Mesenchymal stem cell (in vitro differentiated cells and primary cell): ENCODE data around the gene OPCML.

Source experiments
- DNase-seq: peaks from one replicate; pipeline ENCODE4 v3.0.0-alpha.2; 2013
- H2AFZ ChIP-seq: one replicate; pipeline ENCODE4 v1.6.1; 2013; ENCODE audit warnings: low read depth, mild to moderate bottlenecking, control low read depth, inconsistent platforms, low read length, moderate library complexity
- H2AK5ac ChIP-seq: 2 replicates; pipeline ENCODE4 v1.6.1; 2013; ENCODE audit warnings: low read length, moderate library complexity, mild to moderate bottlenecking, inconsistent platforms; ENCODE audit not compliant: severe bottlenecking
- H2BK120ac ChIP-seq: one replicate; pipeline ENCODE4 v1.6.1; 2013; ENCODE audit warnings: low read depth, mild to moderate bottlenecking, inconsistent platforms, low read length, moderate library complexity
- H2BK12ac ChIP-seq, 2 experiments: one replicate each; pipeline ENCODE4 v1.6.1; 2013; ENCODE audit warnings: inconsistent platforms in 2 of 2, low read length in 2 of 2, mild to moderate bottlenecking in 2 of 2, moderate library complexity in 2 of 2, control low read depth in 1 of 2
- H2BK15ac ChIP-seq: one replicate; pipeline ENCODE4 v1.6.1; 2013; ENCODE audit warnings: mild to moderate bottlenecking, low read depth, inconsistent platforms; ENCODE audit not compliant: poor library complexity, severe bottlenecking
- H2BK5ac ChIP-seq: 2 replicates; pipeline ENCODE4 v1.6.1; 2013; ENCODE audit warnings: low read depth, mild to moderate bottlenecking, low read length, control low read depth, inconsistent platforms; ENCODE audit not compliant: poor library complexity, severe bottlenecking
- H3K14ac ChIP-seq, 2 experiments: one replicate each; pipeline ENCODE4 v1.6.1; 2013; ENCODE audit warnings: inconsistent platforms in 2 of 2, low read length in 2 of 2, control low read depth in 1 of 2, mild to moderate bottlenecking in 1 of 2, moderate library complexity in 1 of 2
- H3K18ac ChIP-seq, 2 experiments: one replicate each; pipeline ENCODE4 v1.6.1; 2013; ENCODE audit warnings: inconsistent platforms in 2 of 2, low read length in 2 of 2, control low read depth in 1 of 2, low read depth in 1 of 2, mild to moderate bottlenecking in 1 of 2
- H3K23ac ChIP-seq, 2 experiments: one replicate each; pipeline ENCODE4 v1.6.1; 2013; ENCODE audit warnings: inconsistent platforms in 2 of 2, low read length in 2 of 2, mild to moderate bottlenecking in 2 of 2, moderate library complexity in 2 of 2, control low read depth in 1 of 2
- H3K27ac ChIP-seq: 2 replicates; pipeline ENCODE4 v1.5.1; 2013; ENCODE audit warnings: mild to moderate bottlenecking, moderate library complexity, low read length, control low read depth, inconsistent platforms; ENCODE audit not compliant: poor library complexity, severe bottlenecking
- H3K27me3 ChIP-seq, 2 experiments: 2 replicates each; pipeline versions ENCODE4 v1.6.1 to v1.7.0; 2013; ENCODE audit warnings: low read length in 2 of 2, mild to moderate bottlenecking in 2 of 2, moderate library complexity in 2 of 2, control low read depth in 1 of 2, inconsistent platforms in 1 of 2; ENCODE audit not compliant: control insufficient read depth in 1 of 2, insufficient read depth in 1 of 2
- H3K36me3 ChIP-seq, 2 experiments: 2 replicates each; pipeline versions ENCODE4 v1.6.1 to v1.7.0; 2013; ENCODE audit warnings: low read length in 2 of 2, control low read depth in 1 of 2, inconsistent platforms in 1 of 2, low read depth in 1 of 2, mild to moderate bottlenecking in 1 of 2; ENCODE audit not compliant: insufficient read depth in 2 of 2, control insufficient read depth in 1 of 2
- H3K4ac ChIP-seq, 2 experiments: one replicate each; pipeline ENCODE4 v1.6.1; 2013; ENCODE audit warnings: inconsistent platforms in 2 of 2, low read length in 2 of 2, mild to moderate bottlenecking in 2 of 2, moderate library complexity in 2 of 2, control low read depth in 1 of 2, low read depth in 1 of 2
- H3K4me1 ChIP-seq: 2 replicates; pipeline ENCODE4 v1.6.1; 2013; ENCODE audit warnings: low read depth, low read length, control low read depth; ENCODE audit not compliant: control insufficient read depth, insufficient read depth
- H3K4me2 ChIP-seq: 2 replicates; pipeline ENCODE4 v1.6.1; 2013; ENCODE audit warnings: low read length, mild to moderate bottlenecking, inconsistent platforms; ENCODE audit not compliant: poor library complexity, severe bottlenecking
- H3K4me3 ChIP-seq, 2 experiments: 2 replicates each; pipeline versions ENCODE4 v1.5.1 to v1.7.0; 2013; ENCODE audit warnings: low read length in 2 of 2, mild to moderate bottlenecking in 2 of 2, control low read depth in 1 of 2, low read depth in 1 of 2; ENCODE audit not compliant: insufficient read depth in 1 of 2
- H3K79me1 ChIP-seq: replicated peaks from 2 replicates; pipeline ENCODE4 v1.6.1; 2013; ENCODE audit warnings: mild to moderate bottlenecking, control low read depth, low read length, inconsistent platforms; ENCODE audit not compliant: poor library complexity, severe bottlenecking
- H3K9ac ChIP-seq: 2 replicates; pipeline ENCODE4 v1.7.0; 2013; ENCODE audit warnings: mild to moderate bottlenecking, low read length, moderate library complexity
- H3K9me3 ChIP-seq: 2 replicates; pipeline ENCODE4 v1.7.0; 2013; ENCODE audit warnings: mild to moderate bottlenecking, low read length; ENCODE audit not compliant: control insufficient read depth
- H4K8ac ChIP-seq: one replicate; pipeline ENCODE4 v1.6.1; 2013; ENCODE audit warnings: inconsistent platforms, mild to moderate bottlenecking, low read length, moderate library complexity
- H4K91ac ChIP-seq: one replicate; pipeline ENCODE4 v1.6.1; 2013; ENCODE audit warnings: mild to moderate bottlenecking, low read length, inconsistent platforms
- WGBS: methylation state at CpG from one replicate; pipeline ENCODE4 v1.1.7; 2013; ENCODE audit warnings: mixed read lengths; 5-methylcytosine and 5-hydroxymethylcytosine counted together

Gene OPCML

DNA sequence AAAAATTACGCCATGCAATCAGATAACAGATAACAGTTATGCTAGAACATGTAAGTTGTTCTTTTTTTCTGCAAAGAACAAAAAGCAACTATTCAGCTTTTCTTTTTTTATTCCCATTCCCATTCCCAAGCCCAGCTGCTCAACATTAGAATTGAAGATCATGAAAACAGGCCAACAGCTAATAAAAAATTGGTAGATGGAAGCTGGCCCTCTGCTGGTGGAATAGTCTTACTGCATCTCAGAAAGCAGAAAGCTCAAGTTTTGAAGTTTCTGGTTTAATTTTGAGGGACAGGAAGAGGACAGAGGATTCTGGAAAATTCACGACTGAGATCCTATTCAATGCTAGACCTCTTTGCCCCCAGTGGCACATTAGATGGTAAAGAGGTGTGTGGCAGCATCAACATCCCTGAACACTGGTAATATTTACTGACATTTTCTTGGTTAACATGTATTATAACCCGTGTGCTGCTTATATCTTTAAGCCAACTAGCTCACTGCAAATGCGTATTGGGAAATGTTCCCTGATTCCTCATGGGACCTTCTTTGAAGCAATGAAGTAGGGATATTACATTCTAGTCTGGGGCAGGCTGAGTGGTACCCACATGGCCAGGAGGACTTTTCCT, 591.2 kb downstream of the OPCML start:
- H3K27ac ChIP-seq: no peak overlapping the region
- no peak overlapping the region for H2BK15ac ChIP-seq
- H3K18ac ChIP-seq: no peak overlapping the region
- no peak overlapping the region for H4K91ac ChIP-seq
- no peaks in the 10 kb centered on the region for H3K79me1 ChIP-seq
- 63% methylated on average over 4 of the region's 4 CpGs for WGBS
- H2AFZ ChIP-seq: no peak overlapping the region
- DNase-seq: peak; percentile 39
- no peak overlapping the region for H3K4me3 ChIP-seq
- H3K4me1 ChIP-seq: peaks cover 9% of the 10 kb centered on the region
- no peak overlapping the region for H2BK5ac ChIP-seq
- no peak overlapping the region for H2BK120ac ChIP-seq
- H3K4me2 ChIP-seq: no peak overlapping the region
- H3K9ac ChIP-seq: no peak overlapping the region
- no peak overlapping the region for H2BK12ac ChIP-seq
- H3K14ac ChIP-seq: no peak overlapping the region
- H3K4ac ChIP-seq: no peak overlapping the region
- H3K9me3 ChIP-seq: no peaks in the 10 kb centered on the region
- peaks cover 32 to 40% of the 10 kb centered on the region in 2 experiments for H3K27me3 ChIP-seq
- H3K23ac ChIP-seq: no peak overlapping the region
- H4K8ac ChIP-seq: no peak overlapping the region
- H2AK5ac ChIP-seq: no peak overlapping the region
- H3K36me3 ChIP-seq: no peaks in the 10 kb centered on the region

DNA sequence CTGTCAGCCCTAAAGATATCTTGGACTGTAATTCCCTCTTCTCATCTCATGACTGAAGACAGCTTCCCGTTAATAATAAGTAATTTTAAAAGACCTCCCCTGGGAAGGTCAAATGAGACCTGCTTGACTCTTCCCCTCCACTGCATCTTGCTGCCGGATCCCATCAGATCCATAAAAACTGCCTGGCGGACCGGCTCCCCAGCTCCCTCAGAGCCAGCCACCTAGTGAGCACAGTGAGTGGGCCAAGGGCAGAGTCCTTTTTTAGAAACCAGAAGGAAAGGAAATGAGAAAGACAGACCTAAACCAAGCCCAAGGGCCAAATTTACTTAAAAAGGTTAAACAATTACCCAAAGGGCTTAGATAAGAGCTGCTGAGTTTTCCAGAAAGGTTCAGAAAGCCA, 595.3 kb downstream of the OPCML start:
- H2BK15ac ChIP-seq: no peak overlapping the region

DNA sequence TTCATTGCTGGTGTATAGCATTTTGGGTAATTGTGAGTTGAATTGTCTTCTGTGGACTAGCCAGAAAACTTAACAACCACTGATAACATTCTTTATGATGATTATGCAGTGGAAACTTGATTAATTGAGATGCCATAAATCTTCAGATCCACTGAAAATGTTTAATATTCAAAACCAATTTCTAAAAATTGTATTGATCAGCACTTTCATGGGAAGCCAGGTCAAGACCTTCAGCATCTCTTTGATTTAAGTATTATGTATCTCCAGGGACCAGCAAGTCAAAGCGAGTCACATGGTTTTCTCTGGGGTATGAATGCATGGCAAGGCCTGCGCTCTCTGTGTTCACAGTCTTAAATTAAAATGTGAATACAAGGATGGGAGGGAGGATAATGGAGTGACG, 596.9 kb downstream of the OPCML start:
- Histone ChIP-seq H3K18ac (no peak overlapping the region), H2AFZ (no peak overlapping the region), H3K23ac (no peak overlapping the region), H3K4me1 (no peaks in the 10 kb centered on the region), H2AK5ac (no peak overlapping the region), H2BK5ac (no peak overlapping the region), H3K9me3 (peaks cover 10% of the 10 kb centered on the region), H2BK12ac (no peak overlapping the region), H2BK120ac (no peak overlapping the region), H4K91ac (no peak overlapping the region), H3K4me2 (no peak overlapping the region), H3K27ac (no peak overlapping the region), H3K4me3 (no peak overlapping the region), H3K4ac (no peak overlapping the region), H3K27me3 (peaks cover 0 to 4% of the 10 kb centered on the region in 2 experiments), H3K36me3 (no peaks in the 10 kb centered on the region), H3K9ac (no peak overlapping the region), H2BK15ac (no peak overlapping the region), H3K79me1 (no peaks in the 10 kb centered on the region), H3K14ac (no peak overlapping the region), H4K8ac (no peak overlapping the region)
- DNase-seq: no peak
- WGBS: 92% methylated on average over 2 of the region's 3 CpGs

More for the DNA sequence above, 595.3 kb downstream of the OPCML start:
- H3K9me3 ChIP-seq: no peaks in the 10 kb centered on the region
- H2BK12ac ChIP-seq: no peak overlapping the region
- no peak overlapping the region for H4K91ac ChIP-seq
- H3K36me3 ChIP-seq: no peaks in the 10 kb centered on the region
- no peak overlapping the region for H3K9ac ChIP-seq
- H3K79me1 ChIP-seq: no peaks in the 10 kb centered on the region
- 72% methylated on average over 4 of the region's 4 CpGs for WGBS
- no peak overlapping the region for H2AK5ac ChIP-seq
- H2BK5ac ChIP-seq: no peak overlapping the region
- H3K4me1 ChIP-seq: no peaks in the 10 kb centered on the region
- no peak overlapping the region for H3K4me2 ChIP-seq
- no peak overlapping the region for H3K18ac ChIP-seq
- no peak overlapping the region for H3K14ac ChIP-seq
- no peak overlapping the region for H3K23ac ChIP-seq
- no peak overlapping the region for H2AFZ ChIP-seq
- H3K4me3 ChIP-seq: no peak overlapping the region
- no peak for DNase-seq
- H3K27ac ChIP-seq: no peak overlapping the region
- H2BK120ac ChIP-seq: no peak overlapping the region
- no peak overlapping the region for H4K8ac ChIP-seq
- peaks cover 5 to 12% of the 10 kb centered on the region in 2 experiments for H3K27me3 ChIP-seq
- no peak overlapping the region for H3K4ac ChIP-seq

DNA sequence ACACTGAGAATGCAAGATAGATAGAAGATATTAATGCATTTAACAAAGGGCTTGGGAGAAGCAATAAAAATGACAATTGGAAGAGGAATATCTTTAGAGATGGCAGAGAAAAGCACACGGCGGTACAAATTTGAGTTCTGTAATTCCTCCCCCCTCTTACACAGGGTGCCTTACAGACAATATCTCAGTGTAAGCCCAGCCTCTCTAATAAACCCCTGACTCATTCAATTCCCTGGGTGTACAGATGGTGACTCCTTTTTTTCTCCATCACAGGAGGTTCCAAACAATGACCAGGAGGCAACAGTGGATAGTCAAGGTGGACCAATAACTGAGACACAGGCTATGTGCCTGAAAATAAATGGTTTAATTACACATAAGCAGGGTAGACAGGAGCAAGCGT, 598.6 kb downstream of the OPCML start:
- Histone ChIP-seq H2BK12ac (no peak overlapping the region), H2AK5ac (no peak overlapping the region), H3K27me3 (peaks cover 0 to 4% of the 10 kb centered on the region in 2 experiments), H3K18ac (no peak overlapping the region), H3K4ac (no peak overlapping the region), H3K14ac (no peak overlapping the region), H3K4me2 (no peak overlapping the region), H3K79me1 (no peaks in the 10 kb centered on the region), H4K8ac (no peak overlapping the region), H3K27ac (no peak overlapping the region), H2AFZ (no peak overlapping the region), H4K91ac (no peak overlapping the region), H3K4me1 (no peaks in the 10 kb centered on the region), H2BK5ac (no peak overlapping the region), H3K36me3 (no peaks in the 10 kb centered on the region), H2BK15ac (no peak overlapping the region), H3K23ac (no peak overlapping the region), H3K9ac (no peak overlapping the region), H3K4me3 (no peak overlapping the region), H3K9me3 (peaks cover 10% of the 10 kb centered on the region), H2BK120ac (no peak overlapping the region)
- DNase-seq: no peak
- 91% methylated on average over 3 of the region's 3 CpGs for whole genome bisulfite sequencing
